ENCODE results near the gene MGAM2. TPM values are rescaled to one million over a fixed set of nuclear protein-coding genes. Genes with fewer than 3 reads are reported as not detected.

MGAM2 gene
- total RNA-seq, 2 experiments from 2014 or later: not detected

GRCh38 chr7:142133731-142134148, 22.2 kb downstream of the MGAM2 start:
- Histone ChIP-seq H3K27ac (ENCODE audit: low read depth, low read length, poor library complexity, severe bottlenecking) (no peak overlapping the region), H3K36me3 (ENCODE audit: insufficient read depth, low read length) (no peaks in the 10 kb centered on the region), H3K4me2 (ENCODE audit: low read length) (no peak overlapping the region), H2AFZ (ENCODE audit: low read length) (no peak overlapping the region), H3K4me1 (ENCODE audit: insufficient read depth, low read length, poor library complexity, severe bottlenecking) (no peaks in the 10 kb centered on the region), H3K9me2 (ENCODE audit: insufficient read depth, low read length) (no peaks in the 10 kb centered on the region), H4K20me1 (ENCODE audit: insufficient read depth, low read length) (no peaks in the 10 kb centered on the region), H3K79me2 (ENCODE audit: insufficient read depth, low read depth, low read length) (no peaks in the 10 kb centered on the region), H3K4me3 (ENCODE audit: low read depth, low read length, poor library complexity, severe bottlenecking) (no peak overlapping the region), H3K9me3 (ENCODE audit: low read length) (no peaks in the 10 kb centered on the region)
- no peak for DNase-seq (ENCODE audit: low spot score)
- intact Hi-C loops (cut with micrococcal nuclease; ENCODE audit: unreplicated experiment): no loop called here
- no TSS peak for BruUV-seq (replicated peaks)
- TF ChIP-seq EZH2phosphoT487 (IDR thresholded peaks at IDR 0.05; ENCODE audit: borderline replicate concordance, low read depth, low read length) (no peak), CTCF (conservative IDR thresholded peaks at IDR 0.05; ENCODE audit: low read length) (no peak)
- ChIA-PET CTCF (ENCODE audit: unreplicated experiment) (no interaction called here), POLR2A (no interaction called here)

- POLR2A ChIA-PET: interaction anchor here (0.7 to 1.6 kb wide), 2 partner anchors 24 to 102 kb away, joined by 3 to 6 read pairs; partner anchors contain the start of gene MGAM2
- no TSS peak for BruUV-seq (replicated peaks)
- CTCF ChIA-PET (ENCODE audit: unreplicated experiment): no interaction called here
Measured at GRCh38 chr7:142134909-142135308, 23.4 kb downstream of the MGAM2 start.

More at GRCh38 chr7:142134909-142135308, 23.4 kb downstream of the MGAM2 start:
- Histone ChIP-seq H3K4me1 (ENCODE audit: insufficient read depth, low read length, poor library complexity, severe bottlenecking) (no peaks in the 10 kb centered on the region), H3K4me2 (ENCODE audit: low read length) (no peak overlapping the region), H3K27ac (ENCODE audit: low read depth, low read length, poor library complexity, severe bottlenecking) (no peak overlapping the region), H3K9me3 (ENCODE audit: low read length) (no peaks in the 10 kb centered on the region), H2AFZ (ENCODE audit: low read length) (no peak overlapping the region), H3K36me3 (ENCODE audit: insufficient read depth, low read length) (no peaks in the 10 kb centered on the region), H3K4me3 (ENCODE audit: low read depth, low read length, poor library complexity, severe bottlenecking) (no peak overlapping the region), H4K20me1 (ENCODE audit: insufficient read depth, low read length) (no peaks in the 10 kb centered on the region), H3K9me2 (ENCODE audit: insufficient read depth, low read length) (no peaks in the 10 kb centered on the region), H3K79me2 (ENCODE audit: insufficient read depth, low read depth, low read length) (no peaks in the 10 kb centered on the region)
- intact Hi-C loops (cut with micrococcal nuclease; ENCODE audit: unreplicated experiment): no loop called here
- no peak for DNase-seq (ENCODE audit: low spot score)
- TF ChIP-seq CTCF (conservative IDR thresholded peaks at IDR 0.05; ENCODE audit: low read length) (no peak), EZH2phosphoT487 (IDR thresholded peaks at IDR 0.05; ENCODE audit: borderline replicate concordance, low read depth, low read length) (no peak)
